ENCODE results near the gene FBF1. TPM values are rescaled to one million over a fixed set of nuclear protein-coding genes. Genes with fewer than 3 reads are reported as not detected.
"Not testable (repeated sequence)": the region's sequence is repeated elsewhere in the genome, so short reads cannot be mapped to it uniquely, and the experiment has no call there.

Gene FBF1
- total RNA-seq, 4 donors from 2014 or later: 11.0 to 16.5 (median 14.2) TPM

DNA sequence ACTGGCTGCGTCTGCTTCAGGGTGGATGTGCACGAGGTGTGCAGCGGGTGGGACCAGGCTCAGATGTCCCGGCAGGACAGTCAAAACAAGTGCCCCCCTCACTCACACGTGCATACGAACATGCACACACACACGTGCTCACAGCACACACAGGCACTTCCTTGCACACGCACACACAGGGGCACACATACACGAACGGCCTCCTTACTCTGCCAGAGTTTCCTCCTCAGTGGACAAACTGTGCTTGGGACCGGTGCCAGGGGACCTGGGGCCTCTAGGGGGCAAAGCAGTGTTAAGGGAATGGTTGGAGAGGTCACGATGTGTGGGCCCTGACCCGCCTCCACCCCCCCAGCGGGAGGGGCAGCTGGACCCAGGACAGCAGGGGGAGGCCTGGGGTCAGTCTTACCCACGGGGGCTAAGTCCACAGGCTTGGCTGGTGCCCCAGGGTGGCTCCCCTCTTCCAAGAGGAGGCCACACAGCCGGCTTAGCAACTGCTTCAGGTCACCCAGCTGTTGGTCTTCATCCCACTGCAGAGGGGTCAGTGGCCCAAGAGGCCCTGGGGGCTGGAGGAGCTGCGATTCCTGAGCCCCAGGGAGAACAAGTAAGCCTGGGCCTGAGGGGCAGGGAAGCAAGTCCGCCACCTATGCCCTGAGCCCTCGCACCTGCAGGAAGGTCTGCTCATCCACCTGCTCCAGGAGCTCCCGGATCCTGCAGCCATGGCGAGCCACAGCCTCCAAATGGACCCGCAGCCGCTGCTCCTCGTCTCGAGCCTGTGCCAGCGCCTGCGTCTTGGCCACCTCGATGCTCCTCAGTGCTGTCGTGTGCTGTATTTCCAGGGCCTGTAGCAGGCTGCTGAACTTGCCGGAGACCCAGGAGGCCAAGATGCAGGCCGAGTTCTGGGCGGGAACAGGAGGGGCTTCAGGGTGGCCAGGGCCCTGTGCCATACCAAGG, 49.0 kb downstream of the FBF1 start:
- no peak for TF ChIP-seq CTCF (IDR thresholded peaks at IDR 0.05)
- no peak for TF ChIP-seq POLR2A (IDR thresholded peaks at IDR 0.05)
- Histone ChIP-seq H3K4me1 (peaks cover 0 to 13% of the 10 kb centered on the region in 2 donors), H3K27ac (no peak overlapping the region), H3K36me3 (no peaks in the 10 kb centered on the region), H3K9me3 (no peaks in the 10 kb centered on the region), H3K27me3 (no peaks in the 10 kb centered on the region), H3K4me3 (no peak overlapping the region)
- no peak for DNase-seq
- intact Hi-C loops (cut with DNase I; ENCODE audit: low total_unique reads): loop anchor here (10.0 kb wide), 1 partner anchor 47 kb away; the partner anchor contains the start of gene UNC13D

DNA sequence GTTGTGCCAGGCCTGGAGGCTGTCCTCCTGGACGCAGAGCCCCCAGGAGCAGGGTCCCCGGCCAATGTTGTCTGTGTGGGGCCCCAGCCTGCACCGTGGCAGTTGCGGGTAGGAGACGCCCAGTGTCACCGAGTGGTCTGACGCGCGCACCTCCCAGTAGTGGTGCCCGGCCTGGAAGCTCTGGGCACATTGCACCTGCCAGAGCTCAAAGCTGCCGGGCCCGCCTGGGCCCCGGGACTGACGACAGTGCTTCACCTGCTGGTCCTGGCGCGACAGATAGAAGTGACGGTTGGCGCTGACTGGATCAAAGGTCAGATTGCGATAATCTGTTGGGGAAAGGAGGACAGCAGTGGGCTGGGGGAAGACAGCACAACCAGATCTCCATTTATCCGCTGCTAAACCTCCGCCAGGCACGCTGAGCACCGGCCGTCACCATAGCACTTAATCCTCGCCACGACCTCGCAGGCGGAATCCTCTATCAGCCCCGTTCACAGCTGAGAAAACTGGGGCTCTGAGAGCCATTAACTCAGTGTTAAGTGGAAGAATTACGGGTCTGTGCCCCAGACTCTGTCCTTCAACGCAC, 49.7 kb downstream of the FBF1 start:
- no peak overlapping the region for H3K4me3 ChIP-seq
- no peak for DNase-seq
- TF ChIP-seq CTCF (IDR thresholded peaks at IDR 0.05) (no peak), POLR2A (IDR thresholded peaks at IDR 0.05) (no peak)
- H3K36me3 ChIP-seq: no peaks in the 10 kb centered on the region
- no peak overlapping the region for H3K27ac ChIP-seq
- peaks cover 0 to 13% of the 10 kb centered on the region in 2 donors for H3K4me1 ChIP-seq
- no peaks in the 10 kb centered on the region for H3K27me3 ChIP-seq
- intact Hi-C loops (cut with DNase I; ENCODE audit: low total_unique reads): loop anchor here (10.0 kb wide), 1 partner anchor 46 kb away; the partner anchor contains the start of gene UNC13D
- no peaks in the 10 kb centered on the region for H3K9me3 ChIP-seq

DNA sequence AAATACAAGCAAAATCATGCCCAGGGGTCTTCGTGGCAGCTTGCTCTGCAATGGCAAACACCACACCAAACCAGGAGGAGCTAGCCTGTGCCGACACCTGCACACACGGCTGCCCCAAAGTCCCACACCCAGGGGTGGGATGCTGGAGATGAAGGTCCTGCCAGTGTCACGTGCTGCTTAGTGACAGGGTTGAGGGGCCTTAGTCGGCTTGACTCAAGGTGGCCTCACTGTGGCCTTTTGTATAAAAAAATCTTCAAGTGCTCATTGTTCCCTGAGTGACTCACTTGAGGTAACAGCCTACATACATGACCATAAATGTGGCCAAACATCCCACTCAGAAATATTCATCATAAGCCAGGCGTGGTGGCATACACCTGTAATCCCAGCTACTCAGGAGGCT, 51.4 kb downstream of the FBF1 start:
- Histone ChIP-seq H3K4me3 (no peak overlapping the region), H3K36me3 (no peaks in the 10 kb centered on the region)
- intact Hi-C loops (cut with DNase I; ENCODE audit: low total_unique reads): no loop called here

GRCh38 chr17:75888484-75888883, 52.4 kb downstream of the FBF1 start:
- no peak overlapping the region for H3K27ac ChIP-seq
- no peak for DNase-seq
- H3K4me3 ChIP-seq: no peak overlapping the region
- H3K9me3 ChIP-seq: no peaks in the 10 kb centered on the region
- no peaks in the 10 kb centered on the region for H3K27me3 ChIP-seq
- intact Hi-C loops (cut with DNase I; ENCODE audit: low total_unique reads): no loop called here
- H3K4me1 ChIP-seq: no peaks in the 10 kb centered on the region
- TF ChIP-seq POLR2A (IDR thresholded peaks at IDR 0.05) (no peak), CTCF (IDR thresholded peaks at IDR 0.05) (no peak)
- no peaks in the 10 kb centered on the region for H3K36me3 ChIP-seq

More for the DNA sequence above, 51.4 kb downstream of the FBF1 start:
- no peak overlapping the region for H3K27ac ChIP-seq
- no peaks in the 10 kb centered on the region for H3K9me3 ChIP-seq
- no peaks in the 10 kb centered on the region for H3K27me3 ChIP-seq
- peaks cover 0 to under 1% of the 10 kb centered on the region in 2 donors for H3K4me1 ChIP-seq
- DNase-seq: no peak
- no peak for TF ChIP-seq CTCF (IDR thresholded peaks at IDR 0.05)
- TF ChIP-seq POLR2A (IDR thresholded peaks at IDR 0.05): no peak

DNA sequence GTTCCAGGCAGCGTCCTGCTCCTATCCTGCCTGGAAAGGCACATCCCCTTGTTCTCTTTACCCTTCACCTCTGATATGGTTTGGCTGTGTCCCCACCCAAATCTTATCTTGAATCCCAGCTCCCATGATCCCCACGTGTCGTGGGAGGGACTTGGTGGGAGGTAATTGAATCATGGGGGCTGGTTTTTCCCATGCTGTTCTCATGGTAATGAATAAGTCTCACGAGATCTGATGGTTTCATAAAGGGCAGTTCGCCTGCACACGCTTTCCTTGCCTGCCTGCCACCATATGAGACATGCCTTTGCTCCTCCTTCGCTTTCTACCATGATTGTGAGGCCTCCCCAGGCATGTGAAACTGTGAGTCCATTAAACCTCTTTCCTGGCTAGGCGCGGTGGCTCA, 55.0 kb downstream of the FBF1 start:
- H3K36me3 ChIP-seq; H3K4me1 ChIP-seq; H3K27me3 ChIP-seq; DNase-seq; H3K9me3 ChIP-seq; intact Hi-C loops (cut with DNase I; ENCODE audit: low total_unique reads); H3K4me3 ChIP-seq; H3K27ac ChIP-seq: not testable (repeated sequence)
